Metanephros (tissue), 1 donor: ENCODE results near the gene RASGRP2. TPM values are rescaled to one million over a fixed set of nuclear protein-coding genes. Genes with fewer than 3 reads are reported as not detected.

Experiments
- total RNA-seq: library from RNA; depleted of rRNA; stranded (reverse); fragments of >200 nt; gene quantifications from one replicate; pipeline ENCODE4 v1.2.3, GENCODE V29; 2014

The RASGRP2 gene
- 14.9 TPM for total RNA-seq

DNA sequence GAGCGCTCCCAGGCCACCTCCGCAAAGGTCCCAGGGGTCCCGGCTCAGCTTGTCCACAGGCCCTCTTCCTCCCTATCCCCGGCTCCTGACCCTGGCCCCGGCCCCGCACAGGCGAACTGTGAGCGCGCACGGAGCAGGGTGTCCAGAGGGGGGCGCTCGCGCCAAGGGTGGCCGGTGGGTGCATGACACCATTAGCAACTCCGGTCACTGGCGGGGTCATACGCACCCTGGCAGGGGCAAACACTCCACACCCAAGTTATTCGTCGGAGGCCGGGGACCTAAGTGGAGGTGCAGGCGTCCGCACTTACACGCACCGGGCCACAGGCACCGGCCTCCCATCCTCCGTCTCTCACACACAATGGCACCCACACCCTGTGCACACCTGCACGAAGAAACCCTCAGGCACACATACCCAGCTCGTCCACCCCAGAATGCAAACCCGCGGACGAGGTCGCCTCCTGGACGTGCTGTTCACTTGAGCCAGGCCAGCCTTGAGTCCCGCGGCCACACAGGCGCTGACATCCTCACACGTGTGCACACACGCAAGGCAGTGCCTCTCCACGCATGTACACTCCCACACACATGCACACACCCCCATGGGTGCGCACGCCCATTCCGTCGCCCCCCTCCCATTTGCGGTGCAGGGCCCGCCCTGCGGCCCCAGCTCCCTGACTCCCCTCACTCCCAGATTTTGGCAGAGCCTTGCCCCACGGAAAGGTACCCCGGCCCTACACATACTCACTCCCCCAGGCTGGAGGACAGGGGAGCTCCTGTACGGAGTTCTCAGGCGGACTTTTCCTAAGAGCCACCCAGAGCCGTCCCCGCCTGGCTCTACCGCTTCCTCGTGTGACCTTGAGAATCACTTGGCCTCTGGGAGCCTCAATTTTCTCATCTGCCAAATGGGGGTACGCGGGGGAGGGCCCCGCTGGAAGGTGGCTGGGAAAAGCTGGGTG lies at the start of gene RASGRP2:
TSS of gene RASGRP2 (minus strand) at position 552 of the 953 bp plus-strand sequence. CDS start 1,276 bp downstream, outside the sequence.

DNA sequence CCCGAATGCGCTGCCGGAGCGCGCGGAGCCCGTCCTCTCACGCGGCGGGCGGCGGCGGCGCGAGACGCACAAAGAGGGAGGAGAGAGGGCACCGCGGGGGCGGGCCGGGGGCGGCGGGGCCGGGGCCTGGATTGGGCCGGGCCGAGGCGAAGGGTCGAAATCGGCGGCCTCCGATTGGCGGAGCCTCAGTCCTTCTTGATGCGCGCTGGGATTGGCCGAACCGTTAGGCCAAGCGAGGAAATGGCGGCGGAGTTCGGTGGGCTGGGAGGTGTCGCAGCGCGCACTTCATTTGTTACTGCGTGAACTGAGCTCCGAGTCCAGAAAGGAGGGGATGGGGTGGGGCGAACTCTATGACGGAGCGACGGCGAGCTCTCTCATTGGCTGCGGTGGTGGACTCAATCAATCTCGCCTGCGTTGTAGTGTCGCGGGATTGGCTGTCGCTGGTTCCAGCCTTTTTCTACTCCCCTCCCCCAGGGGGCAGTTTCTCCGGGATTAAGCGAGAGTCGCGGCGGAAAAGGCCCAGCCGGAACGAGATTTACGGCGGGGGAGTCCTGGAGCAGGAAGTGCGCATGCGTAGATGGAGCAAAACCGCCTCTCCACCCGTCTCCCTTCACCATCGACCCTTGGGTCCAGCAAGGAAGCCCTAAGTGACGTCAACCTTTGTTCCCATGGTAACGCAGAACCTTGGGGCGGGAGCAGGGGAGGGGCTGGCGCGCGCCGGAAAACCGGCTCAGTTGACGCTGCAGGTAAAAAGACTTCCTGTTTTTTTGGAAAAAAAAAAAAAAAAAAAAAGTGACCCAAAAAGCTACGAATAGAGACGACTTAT lies 34.7 kb upstream of the RASGRP2 start, which contains the start of gene SF1:
TSS of gene SF1 (minus strand) at position 70 of the 826 bp plus-strand sequence. CDS start 150 bp downstream, outside the sequence.

DNA sequence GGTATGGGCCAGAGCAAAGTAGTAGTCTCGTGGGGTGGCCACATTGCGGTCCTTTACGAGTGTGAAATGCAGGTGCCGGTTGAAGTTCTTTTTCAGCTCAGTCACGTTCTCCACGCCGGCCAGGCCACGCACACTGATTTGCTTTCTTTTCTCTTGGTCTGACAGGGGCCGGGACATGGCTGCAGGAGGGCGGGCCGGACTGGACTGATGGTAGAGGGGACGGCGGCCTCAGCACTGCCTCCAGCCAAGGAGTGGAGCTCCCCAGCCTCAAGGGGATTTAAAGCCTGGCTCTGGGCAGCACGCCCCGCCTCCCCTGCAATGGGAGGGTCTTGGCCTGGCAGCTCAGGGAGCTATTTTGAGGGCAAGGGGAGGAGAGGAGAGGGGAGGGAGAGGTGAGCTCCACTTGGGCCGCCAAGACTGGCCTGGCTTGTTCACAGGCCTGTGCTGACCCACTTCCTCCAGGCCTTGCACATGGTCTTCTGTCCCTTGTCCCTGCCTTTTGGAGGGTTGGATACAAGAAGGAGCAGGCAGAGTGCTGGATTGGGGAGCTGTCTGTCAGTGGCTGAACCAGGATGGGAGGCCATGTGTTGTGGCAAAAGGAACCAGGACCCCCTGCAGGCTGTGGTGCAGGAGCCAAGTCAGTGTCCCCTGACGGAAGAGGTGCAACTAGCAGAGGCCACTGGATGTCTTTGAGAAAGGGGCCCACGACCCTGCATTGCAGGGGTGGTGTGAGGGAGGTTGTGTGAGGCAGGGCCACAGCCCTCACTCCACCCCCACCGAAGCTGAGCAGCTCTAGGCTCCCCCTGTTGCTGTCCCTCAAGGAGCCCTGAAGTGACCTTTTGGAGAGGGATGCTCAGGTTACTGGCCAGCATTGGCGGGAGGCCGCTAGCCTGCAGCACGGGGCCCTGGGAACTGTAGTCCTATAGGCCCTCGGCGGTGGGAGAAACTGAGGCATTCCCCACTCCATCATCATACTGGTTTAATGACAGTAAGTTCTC lies 16.1 kb upstream of the RASGRP2 start, which contains the start of gene PYGM:
TSS of gene PYGM (minus strand) at position 253 of the 998 bp plus-strand sequence. CDS start at position 177, 76 bp downstream.

DNA sequence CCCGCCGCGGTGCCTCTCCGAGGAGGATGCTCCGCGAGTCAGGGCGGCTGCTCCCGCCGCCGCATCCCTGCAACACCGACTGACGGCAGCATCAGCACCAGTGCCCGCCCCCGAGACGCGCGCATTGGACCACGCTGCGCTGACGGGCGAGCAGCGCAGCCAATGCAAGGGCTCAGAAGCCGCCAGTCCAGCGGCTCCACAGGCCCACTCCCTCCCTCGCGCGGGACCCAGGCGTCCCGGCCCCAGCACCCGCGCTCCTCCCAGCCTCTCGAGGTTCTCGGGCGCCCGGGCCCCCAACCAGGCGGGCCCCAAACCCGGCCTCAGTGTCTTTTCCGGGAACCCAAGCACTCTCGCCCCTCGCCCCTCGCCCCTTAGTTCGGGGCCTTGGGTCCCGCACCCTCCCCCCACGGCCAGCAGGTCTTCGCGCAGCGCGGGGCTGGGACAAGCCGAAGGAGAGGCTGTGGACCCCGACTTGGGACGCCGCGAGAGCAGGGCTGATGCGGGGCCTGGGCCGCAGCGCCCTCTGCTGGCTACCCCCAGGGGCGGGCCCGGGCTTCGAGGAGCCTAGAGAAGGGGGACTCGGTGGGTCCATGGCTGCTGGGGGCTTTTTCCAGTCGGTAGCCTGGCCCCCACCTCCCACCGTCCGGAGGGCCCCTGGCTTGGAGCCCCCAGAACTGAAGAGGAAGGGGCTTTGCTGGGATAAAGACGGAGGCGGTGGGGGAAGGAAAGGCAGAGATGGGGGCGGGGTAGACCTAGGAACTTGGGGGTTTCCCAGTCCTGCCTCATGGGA lies 20.6 kb downstream of the RASGRP2 start, which contains the start of gene NRXN2:
TSS of gene NRXN2 (minus strand) at position 81 of the 790 bp plus-strand sequence. CDS start 9,498 bp downstream, outside the sequence.

Other genes with a start within 250 kb of the RASGRP2 start
- gene SLC22A11, start 188.2 kb downstream of the RASGRP2 start, total RNA-seq: 18.3 TPM
- gene SLC22A12, start 152.9 kb downstream of the RASGRP2 start, total RNA-seq: 4.6 TPM
- 33.2 TPM for gene NRXN2, start 20.9 kb downstream of the RASGRP2 start, total RNA-seq
- 136 TPM for gene PYGM, start 15.8 kb upstream of the RASGRP2 start, total RNA-seq
- 149 TPM for gene SF1, start 34.4 kb upstream of the RASGRP2 start, total RNA-seq
- gene MAP4K2, start 59.1 kb upstream of the RASGRP2 start, total RNA-seq: 23.6 TPM
- 31.8 TPM for gene MEN1, start 66.4 kb upstream of the RASGRP2 start, total RNA-seq
- gene CDC42BPG, start 100.5 kb upstream of the RASGRP2 start, total RNA-seq: 8.7 TPM
- gene EHD1, start 134.5 kb upstream of the RASGRP2 start, total RNA-seq: 62.8 TPM
- gene ATG2A, start 173.1 kb upstream of the RASGRP2 start, total RNA-seq: 31.4 TPM
- 14.4 TPM for gene PPP2R5B, start 180.5 kb upstream of the RASGRP2 start, total RNA-seq
- 1.3 TPM for gene GPHA2, start 191.8 kb upstream of the RASGRP2 start, total RNA-seq
- 0.70 TPM for gene MAJIN, start 228.0 kb upstream of the RASGRP2 start, total RNA-seq